GM19395 (cell line): ENCODE measurements around the gene GMPS.
"Not testable (repeated sequence)": the region's sequence is repeated elsewhere in the genome, so short reads cannot be mapped to it uniquely, and the experiment has no call there.

Experiments
- ATAC-seq: cut with Tn5 transposase; IDR thresholded peaks from one replicate; pipeline ENCODE4 v1.9.1; 2021; ENCODE audit warnings: mild to moderate bottlenecking, moderate library complexity; ENCODE audit not compliant: unreplicated experiment

The GMPS gene

GRCh38 chr3:155870133-155870944, at the start of gene GMPS:
TSS of gene GMPS (plus strand) at chr3:155870650. CDS start at chr3:155870871, 221 bp downstream.
- ATAC-seq: peak; percentile 88

GRCh38 chr3:155828490-155829098, 41.9 kb upstream of the GMPS start:
- ATAC-seq: not testable (repeated sequence)

GRCh38 chr3:155835341-155836071, 34.9 kb upstream of the GMPS start:
- no peak for ATAC-seq

- ATAC-seq: no peak
These were observed 26.9 kb upstream of the GMPS start for GRCh38 chr3:155843569-155843968.

- no peak for ATAC-seq
These were observed 24.3 kb upstream of the GMPS start for GRCh38 chr3:155846119-155846518.

- no peak for ATAC-seq
These were observed 22.5 kb upstream of the GMPS start for GRCh38 chr3:155847993-155848392.

- not testable (repeated sequence) for ATAC-seq
These were observed 21.0 kb upstream of the GMPS start for GRCh38 chr3:155849404-155849803.

- ATAC-seq: no peak
These were observed 18.1 kb upstream of the GMPS start for GRCh38 chr3:155852341-155852740.

GRCh38 chr3:155853214-155854140, 17.0 kb upstream of the GMPS start:
- ATAC-seq: peak; percentile 13

- peak; percentile 96 for ATAC-seq
These were observed 16.1 kb upstream of the GMPS start, which contains the start of gene SLC33A1 for GRCh38 chr3:155854141-155854940. TSS of gene SLC33A1 (minus strand) at chr3:155854427. CDS start at chr3:155853997, 430 bp downstream.

GRCh38 chr3:155859859-155860258, 10.6 kb upstream of the GMPS start:
- peak; percentile 48 for ATAC-seq

GRCh38 chr3:155860424-155860823, 10.0 kb upstream of the GMPS start:
- ATAC-seq: not testable (repeated sequence)

- no peak for ATAC-seq
These were observed 8.8 kb upstream of the GMPS start for GRCh38 chr3:155861476-155862183.

GRCh38 chr3:155862290-155862982, 8.0 kb upstream of the GMPS start:
- not testable (repeated sequence) for ATAC-seq

- ATAC-seq: no peak
These were observed 7.2 kb upstream of the GMPS start for GRCh38 chr3:155863072-155863784.

GRCh38 chr3:155869691-155870090, 759 bp upstream of the GMPS start:
- ATAC-seq: peak; percentile 0

GRCh38 chr3:155870945-155871745, 695 bp downstream of the GMPS start:
- ATAC-seq: peak; percentile 38
